ENCODE data around the gene CMTM2. TPM values are rescaled to one million over a fixed set of nuclear protein-coding genes. Genes with fewer than 3 reads are reported as not detected.
"Not testable (repeated sequence)": the region's sequence is repeated elsewhere in the genome, so short reads cannot be mapped to it uniquely, and the experiment has no call there.

CMTM2 gene
- total RNA-seq, 1 experiment from 2014 or later, result not detected

DNA sequence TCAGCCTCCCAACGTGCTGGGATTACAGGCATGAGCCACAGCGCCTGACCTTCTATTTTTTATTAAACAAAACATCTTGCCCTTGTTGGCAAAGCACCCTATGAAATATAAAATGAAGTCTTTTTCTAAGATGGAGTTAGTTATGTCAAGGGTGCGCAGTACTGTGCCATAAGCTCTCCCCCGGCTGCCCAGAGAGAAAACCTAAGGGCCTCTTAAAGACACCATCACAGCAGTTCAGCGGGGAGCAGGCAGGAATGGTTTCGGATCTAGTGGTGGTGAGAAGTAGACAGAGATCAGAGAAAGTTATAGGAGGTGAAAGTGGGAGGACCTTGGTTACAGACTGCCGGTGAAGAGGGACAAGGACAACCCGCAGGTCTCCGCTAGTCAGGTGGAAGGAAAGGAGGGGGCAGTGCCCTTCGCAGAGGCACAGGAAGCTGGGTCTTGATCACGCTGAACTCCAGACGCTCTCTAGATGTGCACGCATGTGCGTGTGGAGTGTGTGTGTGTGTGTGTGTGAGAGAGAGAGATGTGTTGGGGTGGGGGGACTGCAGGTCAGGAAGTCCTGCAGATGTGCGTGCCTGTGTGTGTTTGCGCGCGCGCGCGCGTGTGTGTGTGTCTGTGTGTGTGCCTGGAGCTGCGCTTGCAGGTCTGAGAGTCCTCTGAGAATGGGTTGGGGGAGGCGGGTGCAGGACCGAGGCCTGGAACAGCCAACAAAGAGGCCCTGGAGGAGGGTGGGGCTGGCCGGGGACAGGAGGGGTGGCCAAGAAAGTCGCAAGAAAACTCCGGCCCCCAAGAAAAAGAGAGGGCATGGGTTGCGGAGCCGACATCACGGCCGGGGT, 24.5 kb downstream of the CMTM2 start:
- in situ Hi-C loops (cut with HindIII; ENCODE audit: low sequenced_read_pairs), result no loop called here
- DNase-seq (ENCODE audit: low spot score), result no peak

DNA sequence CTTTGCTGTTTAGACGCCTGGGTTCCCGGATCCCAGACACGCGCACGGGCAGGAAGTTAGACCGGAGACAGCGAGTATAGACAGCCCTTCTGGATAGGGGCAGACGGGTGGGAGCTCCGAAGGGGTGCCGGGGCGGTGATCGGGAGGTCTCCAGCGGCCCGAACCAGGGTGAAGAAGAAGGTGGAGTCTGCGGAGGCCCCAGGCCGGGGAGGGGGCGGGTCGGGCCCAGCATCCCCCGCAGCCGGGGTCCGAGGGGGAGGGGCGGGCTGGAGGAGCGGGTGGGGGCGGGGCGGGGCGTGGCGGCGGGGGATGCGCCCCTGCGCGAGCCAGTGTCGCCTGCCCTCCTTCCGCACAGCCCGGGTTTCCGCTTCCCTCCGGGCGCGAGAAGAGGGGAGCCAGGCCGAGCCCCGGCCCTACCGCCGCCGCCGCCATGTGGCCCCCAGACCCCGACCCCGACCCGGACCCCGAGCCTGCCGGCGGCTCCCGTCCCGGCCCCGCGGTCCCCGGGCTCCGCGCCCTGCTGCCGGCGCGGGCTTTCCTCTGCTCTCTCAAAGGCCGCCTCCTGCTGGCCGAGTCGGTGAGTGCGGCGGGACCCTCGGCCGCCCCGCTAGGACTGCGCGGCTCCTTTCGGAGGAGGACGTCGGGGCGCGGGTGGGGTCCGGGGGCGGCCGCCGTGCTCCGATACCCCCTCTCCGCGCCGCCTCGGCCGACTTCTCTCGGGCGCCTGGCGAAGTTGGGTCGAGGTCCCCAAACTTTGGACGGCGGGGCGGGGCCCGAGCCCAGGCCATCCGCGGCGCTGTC, 25.3 kb downstream of the CMTM2 start, which contains the start of gene CMTM3:
CMTM3 (plus strand) TSS at position 329 of the 801 bp plus-strand sequence; CDS start at position 431, 102 bp downstream.
- DNase-seq (ENCODE audit: low spot score), result no peak
- in situ Hi-C loops (cut with HindIII; ENCODE audit: low sequenced_read_pairs), result no loop called here

DNA sequence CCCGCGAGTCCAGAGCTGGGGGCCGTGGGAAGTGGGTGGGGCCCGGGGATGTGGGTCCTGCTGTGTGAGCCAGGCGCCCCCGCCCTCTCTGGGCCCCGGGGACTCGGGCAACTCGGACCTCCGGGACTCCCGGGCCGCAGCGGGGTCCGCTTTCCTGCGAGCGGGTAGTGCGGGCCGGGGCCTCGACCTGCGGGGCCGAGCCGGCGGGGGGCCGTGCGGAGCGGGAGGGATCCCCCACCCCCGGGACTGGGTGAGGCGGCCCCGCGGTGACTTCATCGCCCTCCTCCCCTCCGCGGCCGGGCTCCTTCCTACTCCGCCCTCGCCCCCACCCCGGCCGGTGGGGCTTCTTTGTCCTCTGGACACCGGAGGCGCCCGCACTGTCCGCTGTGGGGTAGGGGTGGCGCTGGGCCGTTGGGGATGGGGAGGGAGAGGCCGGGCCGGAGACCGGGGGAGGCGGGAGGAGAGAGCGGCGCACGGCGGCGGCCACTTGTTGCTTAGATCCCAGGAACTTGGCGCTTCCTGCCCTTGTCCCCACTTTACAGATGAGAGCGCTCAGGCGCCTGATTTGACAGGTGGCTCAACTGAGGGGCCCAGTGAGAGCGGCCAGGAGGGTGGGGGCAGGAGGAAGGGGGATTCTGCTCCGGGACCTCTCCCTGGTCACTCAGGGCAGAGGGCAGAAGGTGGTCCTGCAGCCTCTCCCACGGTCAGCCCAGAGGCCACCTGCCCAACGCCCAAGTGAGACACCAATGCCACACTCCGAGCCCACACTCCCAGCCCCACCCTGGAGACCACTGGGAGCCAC, 26.1 kb downstream of the CMTM2 start:
- in situ Hi-C loops (cut with HindIII; ENCODE audit: low sequenced_read_pairs), result no loop called here
- no peak for DNase-seq (ENCODE audit: low spot score)

DNA sequence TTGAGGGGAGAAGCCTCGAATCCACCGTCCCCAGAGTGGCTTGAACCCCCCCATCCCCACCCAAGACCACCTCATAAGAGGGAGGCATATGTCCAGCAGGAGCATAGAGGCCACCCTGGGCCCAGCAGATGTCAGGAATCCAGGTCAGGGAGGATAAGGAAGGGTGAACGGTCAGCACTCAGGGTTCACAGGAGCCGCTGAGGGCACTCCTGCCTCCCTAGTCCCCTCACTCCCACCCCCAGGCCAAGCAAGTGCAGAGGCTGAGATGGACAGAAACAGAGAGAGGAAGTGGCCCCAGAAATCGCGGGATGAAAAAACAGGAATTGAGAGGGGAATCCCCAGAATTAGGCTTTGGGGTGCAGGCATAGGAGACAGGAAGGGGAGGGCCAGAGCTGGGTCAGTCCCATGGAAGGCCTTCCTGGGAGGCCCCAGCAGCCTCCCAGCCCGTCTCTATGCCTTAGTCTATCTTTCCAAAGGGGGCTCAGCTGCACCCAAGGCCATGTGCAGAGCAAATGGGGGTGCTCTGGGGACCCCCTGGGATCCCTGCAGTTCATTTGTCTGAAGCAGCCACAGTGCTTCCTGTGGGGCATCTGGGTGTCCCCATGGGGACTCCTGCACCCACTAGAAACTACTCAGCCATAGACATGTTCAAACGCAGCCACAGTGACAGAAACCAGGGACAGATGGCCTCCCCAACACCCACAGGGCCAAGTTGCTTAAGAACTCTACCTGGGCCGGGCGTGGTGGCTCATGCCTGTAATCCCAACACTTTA, 26.9 kb downstream of the CMTM2 start:
- in situ Hi-C loops (cut with HindIII; ENCODE audit: low sequenced_read_pairs), result no loop called here
- DNase-seq (ENCODE audit: low spot score), result no peak

DNA sequence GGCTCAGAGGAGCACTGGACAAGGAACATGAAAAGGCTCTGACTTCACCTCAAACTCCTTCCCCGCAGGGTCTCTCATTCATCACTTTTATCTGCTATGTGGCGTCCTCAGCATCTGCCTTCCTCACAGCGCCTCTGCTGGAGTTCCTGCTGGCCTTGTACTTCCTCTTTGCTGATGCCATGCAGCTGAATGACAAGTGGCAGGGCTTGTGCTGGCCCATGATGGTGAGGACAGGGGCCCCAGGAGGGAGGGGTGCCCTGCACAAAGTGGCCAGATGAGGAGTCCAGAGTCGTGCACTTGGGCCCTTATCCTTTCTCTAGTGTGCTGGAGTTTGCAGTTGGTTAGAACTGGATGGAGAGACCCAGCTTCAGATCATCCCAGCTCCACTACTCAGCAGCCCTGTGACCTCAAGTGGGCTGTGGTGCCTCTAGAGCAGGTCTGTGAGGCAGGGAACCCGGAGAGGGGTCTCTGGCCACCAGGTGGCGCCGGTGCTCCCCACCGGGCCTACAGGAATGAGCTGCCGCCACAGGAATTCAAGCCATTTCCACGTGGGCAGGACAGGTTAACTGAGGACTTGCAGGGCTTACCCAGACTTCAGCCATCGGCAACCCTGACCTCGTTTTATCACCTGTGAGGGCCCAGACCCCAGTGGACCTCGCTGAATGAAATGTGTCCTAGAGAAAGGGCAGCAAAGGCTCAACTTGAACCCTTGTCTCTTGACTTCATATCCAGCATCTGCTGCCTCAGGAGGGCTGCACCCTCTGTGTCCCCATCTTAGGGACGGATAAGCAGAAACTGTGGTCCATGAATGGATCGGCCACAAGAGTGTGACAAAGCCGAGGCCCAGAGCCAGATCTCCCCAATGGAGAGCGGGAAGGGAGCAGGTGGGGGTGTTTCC, 29.2 kb downstream of the CMTM2 start:
- peak; percentile 84 for DNase-seq (ENCODE audit: low spot score)
- in situ Hi-C loops (cut with HindIII; ENCODE audit: low sequenced_read_pairs), result no loop called here

DNA sequence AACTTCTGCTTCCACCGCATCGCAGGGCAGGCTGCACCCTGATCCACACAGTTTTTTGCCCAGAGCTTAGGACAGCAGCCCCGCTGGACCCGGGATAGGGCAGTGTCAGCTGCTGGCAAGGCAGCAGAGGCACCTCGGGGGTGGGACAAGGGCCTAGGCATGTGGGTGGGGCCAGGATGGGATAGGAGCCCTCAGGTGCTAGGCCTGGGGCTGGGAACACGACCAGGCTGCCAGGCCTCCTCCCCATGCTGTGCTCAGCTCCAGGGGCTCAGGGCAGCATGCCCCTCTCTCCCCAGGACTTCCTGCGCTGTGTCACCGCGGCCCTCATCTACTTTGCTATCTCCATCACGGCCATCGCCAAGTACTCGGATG, 29.9 kb downstream of the CMTM2 start:
- in situ Hi-C loops (cut with HindIII; ENCODE audit: low sequenced_read_pairs), result no loop called here
- DNase-seq (ENCODE audit: low spot score), result no peak

DNA sequence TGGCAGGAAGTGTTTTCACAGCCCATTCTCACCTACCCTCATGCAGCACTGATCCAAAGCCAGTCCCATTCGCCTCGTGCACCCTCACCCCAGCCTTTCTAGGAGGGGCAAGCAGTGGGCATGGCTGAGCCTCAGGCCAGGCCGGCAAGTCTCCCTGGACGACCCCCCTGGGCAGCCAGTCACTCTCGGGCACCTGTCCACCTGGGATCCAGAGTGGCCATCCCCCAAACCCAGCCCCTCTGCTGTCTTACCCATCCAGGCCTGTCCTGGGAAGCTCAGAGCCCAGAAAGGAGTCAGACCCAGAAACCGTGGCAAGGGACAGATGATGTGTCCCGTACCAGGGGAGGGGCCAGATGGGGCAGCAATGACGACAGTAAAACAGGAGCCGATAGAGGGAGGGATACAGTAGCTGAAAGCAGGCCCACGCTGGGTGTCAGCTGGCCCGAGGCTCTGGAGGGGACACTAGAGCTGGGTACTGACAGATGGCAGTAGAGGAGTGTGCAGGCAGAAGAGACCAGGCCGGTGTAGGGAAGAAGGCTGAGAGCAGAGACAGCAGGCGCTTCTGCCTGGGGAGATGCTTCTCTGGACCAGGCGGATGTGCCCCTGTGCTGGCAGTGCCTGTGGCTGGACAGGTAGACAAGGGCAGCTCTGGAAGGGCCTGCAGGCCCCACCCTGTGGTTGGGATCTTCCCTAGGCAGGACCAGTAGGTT, 31.0 kb downstream of the CMTM2 start:
- peak; percentile 67 for DNase-seq (ENCODE audit: low spot score)
- in situ Hi-C loops (cut with HindIII; ENCODE audit: low sequenced_read_pairs), result no loop called here

DNA sequence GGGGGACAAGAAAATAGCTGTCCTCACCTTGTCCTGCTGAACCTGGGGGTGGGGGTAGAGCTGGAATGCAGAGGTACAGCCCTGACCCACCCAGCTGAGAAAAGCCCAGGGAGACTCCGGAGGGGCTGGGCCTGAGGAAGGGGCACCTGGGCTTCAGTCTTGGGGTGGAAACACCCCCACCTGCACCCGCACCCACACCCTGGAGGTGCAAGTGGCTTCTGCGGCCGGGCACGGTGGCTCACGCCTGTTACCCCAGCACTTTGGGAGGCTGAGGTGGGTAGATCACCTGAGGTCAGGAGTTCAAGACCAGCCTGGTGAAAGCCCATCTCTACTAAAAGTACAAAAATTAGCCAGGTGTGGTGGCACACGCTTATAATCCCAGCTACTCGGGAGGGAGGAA, 32.6 kb downstream of the CMTM2 start:
- DNase-seq (ENCODE audit: low spot score); in situ Hi-C loops (cut with HindIII; ENCODE audit: low sequenced_read_pairs): not testable (repeated sequence)

DNA sequence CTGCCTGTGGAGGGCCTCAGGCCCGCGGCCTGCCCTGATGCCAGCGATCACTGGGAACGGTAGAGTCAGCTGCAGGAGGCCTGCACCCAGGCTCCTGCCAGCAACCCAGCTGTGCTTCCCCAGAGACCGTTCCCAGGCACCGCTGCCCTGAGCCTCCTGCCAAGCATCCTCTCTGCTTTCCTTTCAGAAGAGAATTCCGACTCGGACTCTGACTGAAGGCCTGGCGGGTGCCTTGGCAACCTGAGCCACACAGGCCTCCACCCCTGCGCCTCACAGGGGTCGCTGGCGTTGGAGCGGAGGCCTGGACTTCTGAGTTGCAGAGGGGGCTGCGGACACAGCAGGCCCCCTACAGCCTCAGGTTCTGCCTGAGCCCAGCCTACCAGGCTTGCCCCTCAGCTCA, 33.2 kb downstream of the CMTM2 start:
- peak; percentile 17 for DNase-seq (ENCODE audit: low spot score)
- in situ Hi-C loops (cut with HindIII; ENCODE audit: low sequenced_read_pairs), result no loop called here

DNA sequence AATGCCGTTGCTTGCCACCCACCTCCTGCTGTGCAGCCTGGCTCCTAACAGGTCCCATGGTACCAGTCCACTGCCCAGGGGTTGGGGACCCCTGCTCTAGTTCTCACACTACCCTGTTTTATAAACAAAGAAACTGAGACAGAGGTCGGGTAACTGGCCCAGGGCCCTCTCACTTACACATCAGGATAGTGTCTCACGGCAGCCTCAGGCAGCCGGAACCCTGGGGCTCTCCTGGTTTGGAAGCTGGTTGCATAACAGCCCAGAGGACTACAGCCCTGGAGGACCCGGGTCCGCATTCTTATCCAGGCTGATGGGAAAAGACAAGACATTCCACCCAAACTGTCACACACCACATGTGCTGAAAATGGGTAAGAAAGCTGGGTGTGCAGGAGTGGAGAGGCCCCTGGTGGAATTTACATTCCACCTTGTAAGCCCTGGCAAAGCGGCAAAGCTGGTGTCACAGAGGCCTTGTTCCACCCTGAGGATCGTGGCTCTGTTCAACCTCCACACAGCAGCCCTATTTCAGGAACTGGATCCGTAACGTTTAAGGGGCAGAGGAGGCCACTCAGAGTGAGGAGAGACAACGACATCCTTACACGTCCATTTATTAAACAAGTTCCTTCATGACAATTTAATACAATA, 35.0 kb downstream of the CMTM2 start:
- no peak for DNase-seq (ENCODE audit: low spot score)
- in situ Hi-C loops (cut with HindIII; ENCODE audit: low sequenced_read_pairs), result no loop called here

DNA sequence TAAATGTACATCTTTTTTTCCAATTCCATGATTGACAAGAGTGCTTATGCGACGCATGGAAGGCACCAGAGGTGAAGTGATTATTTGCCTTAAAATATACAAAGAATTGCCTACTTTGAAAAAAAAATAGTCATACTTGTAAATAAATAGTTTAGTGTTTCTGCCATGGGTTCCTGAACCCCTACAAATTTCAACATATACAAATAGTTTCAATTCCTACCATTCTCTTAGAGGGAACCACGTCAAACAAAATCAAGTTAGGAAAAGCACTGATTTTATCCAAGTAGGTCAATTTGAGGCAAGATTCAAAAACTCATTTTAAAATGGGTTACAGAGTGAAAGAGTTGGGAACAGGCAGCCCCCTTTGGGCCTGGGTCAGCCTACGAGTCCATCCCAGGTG, 36.9 kb downstream of the CMTM2 start:
- DNase-seq (ENCODE audit: low spot score), result no peak
- in situ Hi-C loops (cut with HindIII; ENCODE audit: low sequenced_read_pairs), result no loop called here

DNA sequence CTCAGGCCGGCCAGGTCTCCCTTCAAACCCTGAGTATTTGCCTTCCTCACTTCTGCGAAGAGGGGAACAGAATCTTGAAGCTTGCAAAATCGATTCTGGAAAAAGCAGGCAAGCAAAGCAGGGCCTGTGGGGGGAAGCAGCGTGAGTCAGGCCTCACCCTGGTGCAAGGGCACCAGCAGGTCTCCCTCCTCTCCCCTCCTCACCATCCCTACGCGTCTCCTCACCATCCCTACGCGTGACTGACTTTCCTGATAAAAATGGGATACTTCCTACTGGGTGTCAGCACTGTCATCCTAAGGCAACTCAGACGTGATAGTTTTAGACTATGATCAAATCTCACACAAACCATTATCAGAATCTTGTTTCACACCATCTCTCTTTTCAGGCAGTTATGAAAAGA, 37.3 kb downstream of the CMTM2 start:
- in situ Hi-C loops (cut with HindIII; ENCODE audit: low sequenced_read_pairs), result no loop called here
- no peak for DNase-seq (ENCODE audit: low spot score)

DNA sequence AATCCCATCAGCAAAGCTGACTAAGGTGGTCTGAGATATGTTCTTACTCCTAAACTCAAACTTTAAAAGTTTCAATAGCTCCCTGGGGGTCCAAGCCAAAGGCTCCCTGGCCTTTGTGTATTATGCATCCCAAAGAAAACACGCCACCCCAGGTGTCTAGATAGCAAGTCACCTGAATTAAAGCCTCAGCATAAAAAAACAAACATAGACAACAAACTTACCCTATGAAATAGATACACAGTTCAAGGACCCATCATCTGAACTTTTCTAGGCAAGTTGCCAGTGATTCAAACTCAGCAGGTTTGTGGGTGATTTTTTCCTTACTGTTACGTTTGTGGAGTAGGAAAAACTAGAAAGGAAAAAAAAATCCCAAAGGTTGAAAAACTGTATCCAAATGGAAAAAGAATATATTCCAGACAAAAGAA, 37.8 kb downstream of the CMTM2 start:
- no peak for DNase-seq (ENCODE audit: low spot score)
- in situ Hi-C loops (cut with HindIII; ENCODE audit: low sequenced_read_pairs), result no loop called here

DNA sequence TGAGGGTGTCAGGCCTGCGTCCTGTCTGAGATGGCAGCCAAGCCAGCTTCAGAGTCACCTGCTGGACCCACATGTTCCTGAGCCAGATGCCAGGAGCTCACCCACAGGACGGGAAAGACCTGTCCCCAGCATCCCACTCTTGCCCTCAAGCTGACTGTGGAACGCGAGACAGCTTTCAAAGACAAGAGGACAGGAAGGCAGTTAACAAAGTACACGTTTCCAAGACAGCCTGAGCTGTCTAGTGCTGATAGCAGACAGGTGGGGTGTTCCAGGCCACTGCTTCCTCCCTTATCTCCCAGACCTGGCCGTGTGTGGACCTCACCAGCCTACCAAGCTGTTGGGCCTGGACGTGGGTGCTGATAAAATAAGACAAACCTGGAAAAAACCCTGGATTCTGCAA, 38.5 kb downstream of the CMTM2 start:
- in situ Hi-C loops (cut with HindIII; ENCODE audit: low sequenced_read_pairs), result no loop called here
- DNase-seq (ENCODE audit: low spot score), result no peak

DNA sequence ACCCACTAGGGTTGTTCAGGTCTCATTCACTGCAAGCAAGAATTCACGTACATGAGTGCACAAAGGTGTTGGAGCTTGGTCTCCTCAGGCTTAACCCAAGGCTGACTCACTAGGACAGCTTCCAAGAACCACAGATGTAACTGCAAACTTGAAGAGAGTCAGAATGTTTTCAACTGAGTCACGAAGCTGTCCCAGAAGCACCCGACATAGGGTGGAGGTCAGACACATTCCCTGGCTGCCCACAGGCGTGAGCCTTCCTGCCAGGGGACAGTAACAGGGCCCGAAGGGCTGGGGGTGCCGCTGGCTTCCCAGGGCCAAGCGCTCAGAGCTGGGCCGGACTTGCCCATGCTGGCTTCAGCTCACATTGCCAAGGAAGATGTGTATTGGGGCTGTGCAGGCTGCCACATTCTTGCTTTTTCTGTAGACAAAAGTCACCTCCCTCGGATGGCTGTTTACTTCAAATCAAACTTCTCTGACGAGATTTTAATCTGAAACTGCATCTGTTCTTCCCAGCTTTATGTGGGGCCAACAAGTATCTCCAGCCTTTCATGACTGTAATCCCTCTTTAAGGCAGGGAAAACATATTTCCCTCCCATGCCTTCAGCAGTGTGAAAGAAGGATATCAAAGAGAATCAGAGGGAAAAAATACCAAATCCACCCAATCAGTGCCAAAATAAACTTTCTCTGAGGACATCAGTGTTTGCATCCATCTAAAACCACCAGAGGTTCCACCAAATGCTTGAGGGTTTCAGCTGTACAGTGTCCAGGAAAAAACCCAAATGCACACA, 39.5 kb downstream of the CMTM2 start:
- in situ Hi-C loops (cut with HindIII; ENCODE audit: low sequenced_read_pairs), result no loop called here
- DNase-seq (ENCODE audit: low spot score), result no peak

Measured in G401 (cell line).